GM23338 (cell line): Measurements from ENCODE around the gene SCNN1G. TPM values are rescaled to one million over a fixed set of nuclear protein-coding genes. Genes with fewer than 3 reads are reported as not detected.

ENCODE experiments used
- ATAC-seq: fragments of 200-7000 bp; cut with Tn5 transposase; 3 replicates; pipeline ENCODE4 v1.9.1; 2020
- DNase-seq: peaks from one replicate; pipeline ENCODE4 v3.0.0-alpha.2; 2015; ENCODE audit warnings: low spot score
- H2AFZ ChIP-seq: fragments of 200-600 bp; sonication (generic); 2 replicates; pipeline ENCODE4 v1.8.0; 2016; ENCODE audit warnings: antibody characterized with exemption, mild to moderate bottlenecking, moderate library complexity
- H3F3A ChIP-seq: fragments of 200-600 bp; sonication (generic); replicated peaks from 2 replicates; pipeline ENCODE4 v1.8.0; 2017; ENCODE audit warnings: antibody characterized with exemption, mixed run types, low read depth
- H3K27ac ChIP-seq: fragments of 200-600 bp; sonication (generic); 2 replicates; pipeline ENCODE4 v1.6.1; 2016; ENCODE audit warnings: low read depth
- H3K27me3 ChIP-seq: fragments of 200-600 bp; sonication (generic); 2 replicates; pipeline ENCODE4 v1.8.0; 2016; ENCODE audit warnings: mild to moderate bottlenecking, mixed run types, moderate library complexity; ENCODE audit not compliant: insufficient read depth
- H3K36me3 ChIP-seq: fragments of 200-600 bp; sonication (generic); 2 replicates; pipeline ENCODE4 v1.8.0; 2016; ENCODE audit warnings: mild to moderate bottlenecking; ENCODE audit not compliant: insufficient read depth
- H3K4me1 ChIP-seq: fragments of 200-600 bp; sonication (generic); 2 replicates; pipeline ENCODE4 v1.8.0; 2016; ENCODE audit warnings: mild to moderate bottlenecking, moderate library complexity; ENCODE audit not compliant: insufficient read depth
- H3K4me2 ChIP-seq: fragments of 200-600 bp; sonication (generic); 2 replicates; pipeline ENCODE4 v1.7.1; 2017; ENCODE audit warnings: mixed run types
- H3K4me3 ChIP-seq: fragments of 200-600 bp; sonication (generic); 2 replicates; pipeline ENCODE4 v1.6.1; 2016; ENCODE audit warnings: mixed run types
- H3K79me2 ChIP-seq: fragments of 200-600 bp; sonication (generic); replicated peaks from 2 replicates; pipeline ENCODE4 v1.8.0; 2017; ENCODE audit warnings: mild to moderate bottlenecking; ENCODE audit not compliant: insufficient read depth
- H3K9me2 ChIP-seq: fragments of 200-600 bp; sonication (generic); 2 replicates; pipeline ENCODE4 v1.8.0; 2017; ENCODE audit not compliant: insufficient read depth
- H4K20me1 ChIP-seq: fragments of 200-600 bp; sonication (generic); replicated peaks from 2 replicates; pipeline ENCODE4 v1.8.0; 2017; ENCODE audit warnings: mild to moderate bottlenecking; ENCODE audit not compliant: insufficient read depth
- H3K27ac Mint-ChIP-seq: 2 replicates; pipeline ENCODE4 v1.8.0; 2020; ENCODE audit warnings: inconsistent platforms, mild to moderate bottlenecking, moderate library complexity, mixed read lengths
- H3K27me3 Mint-ChIP-seq: 3 replicates; pipeline ENCODE4 v1.8.0; 2022; ENCODE audit warnings: low read depth, mild to moderate bottlenecking, moderate library complexity, mixed read lengths, inconsistent platforms; ENCODE audit not compliant: insufficient read depth, poor library complexity
- H3K36me3 Mint-ChIP-seq: 3 replicates; pipeline ENCODE4 v1.8.0; 2021; ENCODE audit warnings: low read depth, mild to moderate bottlenecking, inconsistent platforms, moderate library complexity, mixed read lengths
- H3K4me1 Mint-ChIP-seq: 3 replicates; pipeline ENCODE4 v1.8.0; 2020; ENCODE audit warnings: mild to moderate bottlenecking, inconsistent platforms, mixed read lengths
- H3K4me3 Mint-ChIP-seq: 3 replicates; pipeline ENCODE4 v1.8.0; 2021; ENCODE audit warnings: moderate library complexity, mild to moderate bottlenecking, inconsistent platforms, mixed read lengths
- H3K9me3 Mint-ChIP-seq: 3 replicates; pipeline ENCODE4 v1.8.0; 2020; ENCODE audit warnings: moderate library complexity, mild to moderate bottlenecking, inconsistent platforms, mixed read lengths
- CREB1 ChIP-seq: fragments of 250-450 bp; sonication (Bioruptor Pico); IDR thresholded peaks from 2 replicates; pipeline ENCODE4 v1.5.0; 2020; ENCODE audit warnings: low read depth, mild to moderate bottlenecking, moderate library complexity
- ETS1 ChIP-seq: IDR thresholded peaks from 2 replicates; pipeline ENCODE4 v1.6.1; 2016; ENCODE audit warnings: antibody characterized with exemption
- EZH2 ChIP-seq: fragments of 200-600 bp; sonication (generic); IDR thresholded peaks from one replicate; pipeline ENCODE4 v1.8.0; 2017; ENCODE audit warnings: antibody characterized with exemption, mild to moderate bottlenecking, low read depth; ENCODE audit not compliant: unreplicated experiment
- EZH2phosphoT487 ChIP-seq: fragments of 200-600 bp; sonication (generic); IDR thresholded peaks from one replicate; pipeline ENCODE4 v1.8.1; 2018; ENCODE audit warnings: antibody characterized with exemption; ENCODE audit not compliant: unreplicated experiment
- JUNB ChIP-seq: IDR thresholded peaks from one replicate; pipeline ENCODE4 v1.6.1; 2016; ENCODE audit warnings: antibody characterized with exemption; ENCODE audit not compliant: unreplicated experiment
- NANOG ChIP-seq: IDR thresholded peaks from 2 replicates; pipeline ENCODE4 v1.6.1; 2016; ENCODE audit warnings: antibody characterized with exemption, borderline replicate concordance
- POLR2AphosphoS5 ChIP-seq: IDR thresholded peaks from 2 replicates; pipeline ENCODE4 v1.6.1; 2016; ENCODE audit warnings: antibody characterized with exemption, low read depth
- STAT1 ChIP-seq: IDR thresholded peaks from one replicate; pipeline ENCODE4 v1.6.1; 2016; ENCODE audit warnings: antibody characterized with exemption; ENCODE audit not compliant: unreplicated experiment
- ZNF114 ChIP-seq: fragments of 250-450 bp; sonication (Bioruptor Pico); IDR thresholded peaks from 2 replicates; pipeline ENCODE4 v1.5.0; 2020; ENCODE audit warnings: mild to moderate bottlenecking, moderate library complexity
- ZNF331 ChIP-seq: fragments of 250-450 bp; sonication (Bioruptor Pico); IDR thresholded peaks from 2 replicates; pipeline ENCODE4 v1.5.0; 2020; ENCODE audit warnings: low read depth, mild to moderate bottlenecking, moderate library complexity
- ZNF462 ChIP-seq: fragments of 250-450 bp; sonication (Bioruptor Pico); IDR thresholded peaks from 2 replicates; pipeline ENCODE4 v1.5.0; 2020; ENCODE audit warnings: mild to moderate bottlenecking, moderate library complexity
- polyA plus RNA-seq: library from polyadenylated mRNA; unstranded; fragments of >200 nt; fragmentation: Nextera tagmentation; extraction: Ambion mirVana; gene quantifications from 2 replicates; pipeline ENCODE4 v1.2.1, GENCODE V29; 2016
- total RNA-seq: library from RNA; depleted of rRNA; stranded (reverse); fragments of >200 nt; shearing (Covaris generic); gene quantifications from 2 replicates; pipeline ENCODE4 v1.2.3, GENCODE V29; 2014
- TF ChIP-seq, protein P1 (sequence below): IDR thresholded peaks from one replicate; pipeline ENCODE4 v1.6.1; 2018; ENCODE audit warnings: antibody characterized with exemption; ENCODE audit not compliant: unreplicated experiment
- TF ChIP-seq, protein P2 (sequence below), 2 experiments: fragments of 200-600 bp in 1 of 2; sonication (generic) in 1 of 2; conservative IDR thresholded peaks; 2 replicates each; pipeline versions ENCODE4 v1.5.1 to v1.6.1; 2016 to 2017; ENCODE audit warnings: antibody characterized with exemption in 2 of 2, low read depth in 2 of 2, mild to moderate bottlenecking in 2 of 2, moderate library complexity in 1 of 2

SCNN1G gene
- total and polyA plus RNA-seq, 2 experiments from 2014 or later, result 0.97 to 1.1 TPM

DNA sequence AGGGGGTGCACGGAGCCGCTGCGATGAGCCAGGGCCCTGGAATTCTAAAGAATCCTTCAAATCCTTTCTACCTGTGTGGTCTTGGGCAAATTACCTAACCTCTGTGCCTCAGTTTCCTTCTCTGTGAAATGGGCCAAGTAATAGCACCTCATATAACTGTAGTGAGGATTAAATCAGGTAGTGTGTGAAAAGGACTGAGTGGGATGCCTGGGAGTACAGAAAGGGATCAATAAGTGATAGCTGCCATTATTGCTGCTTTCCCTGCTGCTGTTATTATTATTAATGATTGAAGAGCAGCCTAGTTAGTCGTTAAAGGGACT, 958 bp downstream of the SCNN1G start:
- ATAC-seq, result no peak
- H3F3A ChIP-seq, result no peaks in the 10 kb centered on the region

More for the DNA sequence above, 958 bp downstream of the SCNN1G start:
- peaks cover 9% of the 10 kb centered on the region for H3K4me1 Mint-ChIP-seq
- Histone ChIP-seq H4K20me1 (no peaks in the 10 kb centered on the region; the same call in 1 of the 2 replicates), H3K9me2 (no peaks in the 10 kb centered on the region), H3K36me3 (no peaks in the 10 kb centered on the region), H3K4me2 (peak overlapping the region; percentile 98), H3K27ac (no peak overlapping the region), H2AFZ (peak overlapping the region; percentile 97), H3K27me3 (peaks cover 38% of the 10 kb centered on the region), H3K4me1 (peaks cover 22% of the 10 kb centered on the region; the same call in 1 of the 2 replicates), H3K4me3 (peak overlapping the region; percentile 85), H3K79me2 (no peaks in the 10 kb centered on the region)
- no peaks in the 10 kb centered on the region; the same call in 2 of the 3 replicates for H3K9me3 Mint-ChIP-seq
- no peaks in the 10 kb centered on the region; the same call in 2 of the 3 replicates for H3K36me3 Mint-ChIP-seq
- TF ChIP-seq ZNF331 (no peak), ZNF462 (CRISPR knock-in tag) (no peak), ZNF114 (CRISPR knock-in tag) (no peak), ETS1 (no peak), CREB1 (CRISPR knock-in tag) (no peak), NANOG (no peak), EZH2phosphoT487 (no peak), JUNB (no peak), STAT1 (no peak), EZH2 (no peak), POLR2AphosphoS5 (no peak)
- TF ChIP-seq, protein P1, sequence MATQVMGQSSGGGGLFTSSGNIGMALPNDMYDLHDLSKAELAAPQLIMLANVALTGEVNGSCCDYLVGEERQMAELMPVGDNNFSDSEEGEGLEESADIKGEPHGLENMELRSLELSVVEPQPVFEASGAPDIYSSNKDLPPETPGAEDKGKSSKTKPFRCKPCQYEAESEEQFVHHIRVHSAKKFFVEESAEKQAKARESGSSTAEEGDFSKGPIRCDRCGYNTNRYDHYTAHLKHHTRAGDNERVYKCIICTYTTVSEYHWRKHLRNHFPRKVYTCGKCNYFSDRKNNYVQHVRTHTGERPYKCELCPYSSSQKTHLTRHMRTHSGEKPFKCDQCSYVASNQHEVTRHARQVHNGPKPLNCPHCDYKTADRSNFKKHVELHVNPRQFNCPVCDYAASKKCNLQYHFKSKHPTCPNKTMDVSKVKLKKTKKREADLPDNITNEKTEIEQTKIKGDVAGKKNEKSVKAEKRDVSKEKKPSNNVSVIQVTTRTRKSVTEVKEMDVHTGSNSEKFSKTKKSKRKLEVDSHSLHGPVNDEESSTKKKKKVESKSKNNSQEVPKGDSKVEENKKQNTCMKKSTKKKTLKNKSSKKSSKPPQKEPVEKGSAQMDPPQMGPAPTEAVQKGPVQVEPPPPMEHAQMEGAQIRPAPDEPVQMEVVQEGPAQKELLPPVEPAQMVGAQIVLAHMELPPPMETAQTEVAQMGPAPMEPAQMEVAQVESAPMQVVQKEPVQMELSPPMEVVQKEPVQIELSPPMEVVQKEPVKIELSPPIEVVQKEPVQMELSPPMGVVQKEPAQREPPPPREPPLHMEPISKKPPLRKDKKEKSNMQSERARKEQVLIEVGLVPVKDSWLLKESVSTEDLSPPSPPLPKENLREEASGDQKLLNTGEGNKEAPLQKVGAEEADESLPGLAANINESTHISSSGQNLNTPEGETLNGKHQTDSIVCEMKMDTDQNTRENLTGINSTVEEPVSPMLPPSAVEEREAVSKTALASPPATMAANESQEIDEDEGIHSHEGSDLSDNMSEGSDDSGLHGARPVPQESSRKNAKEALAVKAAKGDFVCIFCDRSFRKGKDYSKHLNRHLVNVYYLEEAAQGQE, result no peak
- TF ChIP-seq, protein P2, sequence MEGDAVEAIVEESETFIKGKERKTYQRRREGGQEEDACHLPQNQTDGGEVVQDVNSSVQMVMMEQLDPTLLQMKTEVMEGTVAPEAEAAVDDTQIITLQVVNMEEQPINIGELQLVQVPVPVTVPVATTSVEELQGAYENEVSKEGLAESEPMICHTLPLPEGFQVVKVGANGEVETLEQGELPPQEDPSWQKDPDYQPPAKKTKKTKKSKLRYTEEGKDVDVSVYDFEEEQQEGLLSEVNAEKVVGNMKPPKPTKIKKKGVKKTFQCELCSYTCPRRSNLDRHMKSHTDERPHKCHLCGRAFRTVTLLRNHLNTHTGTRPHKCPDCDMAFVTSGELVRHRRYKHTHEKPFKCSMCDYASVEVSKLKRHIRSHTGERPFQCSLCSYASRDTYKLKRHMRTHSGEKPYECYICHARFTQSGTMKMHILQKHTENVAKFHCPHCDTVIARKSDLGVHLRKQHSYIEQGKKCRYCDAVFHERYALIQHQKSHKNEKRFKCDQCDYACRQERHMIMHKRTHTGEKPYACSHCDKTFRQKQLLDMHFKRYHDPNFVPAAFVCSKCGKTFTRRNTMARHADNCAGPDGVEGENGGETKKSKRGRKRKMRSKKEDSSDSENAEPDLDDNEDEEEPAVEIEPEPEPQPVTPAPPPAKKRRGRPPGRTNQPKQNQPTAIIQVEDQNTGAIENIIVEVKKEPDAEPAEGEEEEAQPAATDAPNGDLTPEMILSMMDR (conservative IDR thresholded peaks at IDR 0.05; ENCODE audit: low read depth in 2 of 2), result no peak
- no peak overlapping the region for H3K27ac Mint-ChIP-seq
- peak overlapping the region; percentile 65 for H3K4me3 Mint-ChIP-seq
- peaks cover 28% of the 10 kb centered on the region for H3K27me3 Mint-ChIP-seq
- DNase-seq, result no peak
